ENCODE results near the gene FBXL15.

- no peak for TF ChIP-seq EP300 (IDR thresholded peaks at IDR 0.05)
- TF ChIP-seq CTCF (IDR thresholded peaks at IDR 0.05), result no peak
- TF ChIP-seq POLR2AphosphoS5 (IDR thresholded peaks at IDR 0.05), result no peak
These were observed 37.8 kb upstream of the FBXL15 start for GRCh38 chr10:102382871-102383270.

Measured in gastroesophageal sphincter (tissue), 3 donors.